ENCODE data around the gene NACAD.

Gene NACAD

DNA sequence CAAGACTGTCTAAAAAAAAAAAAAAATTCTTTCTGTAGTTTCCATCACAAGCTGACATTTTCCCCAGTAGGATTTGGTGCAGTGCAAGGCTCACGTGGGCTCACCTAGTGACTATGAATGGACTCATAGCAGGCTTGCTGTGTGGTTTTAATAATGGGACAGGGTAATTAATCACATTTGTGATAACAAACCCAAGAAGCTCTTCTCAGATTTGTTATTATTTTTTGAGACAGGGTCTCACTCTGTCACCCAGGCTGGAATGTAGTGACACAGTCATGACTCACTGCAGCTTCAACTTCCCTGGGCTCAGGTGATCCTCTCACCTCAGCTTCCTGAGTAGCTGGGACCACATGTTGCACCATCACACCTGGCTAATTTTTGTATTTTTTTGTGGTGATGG, 40.0 kb downstream of the NACAD start:
- no peaks in the 10 kb centered on the region for H3K9me3 ChIP-seq (ENCODE audit: severe bottlenecking)
- H3K27me3 ChIP-seq (ENCODE audit: insufficient read depth, low read depth, severe bottlenecking): no peaks in the 10 kb centered on the region
- TF ChIP-seq CTCF (IDR thresholded peaks at IDR 0.05; ENCODE audit: low read depth, low read length): no peak
- no peaks in the 10 kb centered on the region for H3K36me3 ChIP-seq
- no peak for DNase-seq
- H3K27ac ChIP-seq: no peak overlapping the region
- no peak overlapping the region for H3K4me3 ChIP-seq (ENCODE audit: low read depth, low read length)

GRCh38 chr7:45044338-45044737, 44.4 kb downstream of the NACAD start:
- Histone ChIP-seq H3K27ac (no peak overlapping the region), H3K36me3 (peaks cover 18% of the 10 kb centered on the region), H3K9me3 (ENCODE audit: severe bottlenecking) (no peaks in the 10 kb centered on the region), H3K27me3 (ENCODE audit: insufficient read depth, low read depth, severe bottlenecking) (no peaks in the 10 kb centered on the region), H3K4me3 (ENCODE audit: low read depth, low read length) (no peak overlapping the region)
- TF ChIP-seq CTCF (IDR thresholded peaks at IDR 0.05; ENCODE audit: low read depth, low read length): no peak
- no peak for DNase-seq

DNA sequence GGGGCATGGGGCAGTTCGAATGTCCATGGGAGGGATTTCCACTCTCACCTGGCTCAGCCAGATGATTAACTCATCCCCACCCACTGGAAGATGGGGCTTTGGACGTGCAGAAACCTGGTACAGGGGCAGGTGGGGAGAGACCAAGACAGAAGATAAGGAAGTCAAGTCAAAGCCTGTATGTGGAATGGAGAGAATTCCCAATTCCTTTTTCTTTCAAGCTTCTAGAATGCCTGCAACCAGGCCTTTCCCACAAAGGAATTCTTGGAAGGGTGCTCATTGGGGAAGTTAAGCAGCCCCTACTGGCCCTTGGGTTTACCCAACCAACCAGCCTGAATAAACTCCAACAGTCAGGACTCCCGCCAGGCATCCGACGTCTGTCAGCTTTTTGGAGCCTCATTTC, 49.7 kb downstream of the NACAD start:
- Histone ChIP-seq H3K36me3 (peaks cover 23% of the 10 kb centered on the region), H3K27ac (no peak overlapping the region)
- no peak for DNase-seq

DNA sequence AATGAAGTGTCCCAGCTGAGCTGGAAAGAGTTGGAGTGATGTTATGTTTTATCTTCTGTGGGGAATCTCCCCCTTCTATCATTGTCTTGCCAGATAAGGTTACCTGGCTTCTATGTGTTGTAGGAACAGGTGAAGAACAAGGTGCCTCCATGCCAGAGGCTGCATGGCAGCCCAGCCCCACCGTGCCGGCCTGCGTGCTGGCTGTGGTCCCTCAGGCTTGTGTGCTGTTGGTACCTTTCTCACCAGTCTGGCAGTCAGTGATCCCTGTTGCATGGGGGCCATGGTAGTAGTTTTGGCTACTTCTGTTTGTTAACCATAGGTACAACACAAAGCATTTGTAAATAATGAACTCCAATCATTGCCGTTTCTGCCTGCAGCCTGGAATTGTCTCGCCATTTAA, 50.9 kb downstream of the NACAD start:
- Histone ChIP-seq H3K27me3 (ENCODE audit: insufficient read depth, low read depth, severe bottlenecking) (no peaks in the 10 kb centered on the region), H3K9me3 (ENCODE audit: severe bottlenecking) (no peaks in the 10 kb centered on the region), H3K36me3 (peaks cover 23% of the 10 kb centered on the region), H3K27ac (peak overlapping the region; percentile 56), H3K4me3 (ENCODE audit: low read depth, low read length) (no peak overlapping the region)
- TF ChIP-seq CTCF (IDR thresholded peaks at IDR 0.05; ENCODE audit: low read depth, low read length): no peak
- no peak for DNase-seq

More for the DNA sequence above, 49.7 kb downstream of the NACAD start:
- Histone ChIP-seq H3K27me3 (ENCODE audit: insufficient read depth, low read depth, severe bottlenecking) (no peaks in the 10 kb centered on the region), H3K9me3 (ENCODE audit: severe bottlenecking) (no peaks in the 10 kb centered on the region), H3K4me3 (ENCODE audit: low read depth, low read length) (no peak overlapping the region)
- no peak for TF ChIP-seq CTCF (IDR thresholded peaks at IDR 0.05; ENCODE audit: low read depth, low read length)

DNA sequence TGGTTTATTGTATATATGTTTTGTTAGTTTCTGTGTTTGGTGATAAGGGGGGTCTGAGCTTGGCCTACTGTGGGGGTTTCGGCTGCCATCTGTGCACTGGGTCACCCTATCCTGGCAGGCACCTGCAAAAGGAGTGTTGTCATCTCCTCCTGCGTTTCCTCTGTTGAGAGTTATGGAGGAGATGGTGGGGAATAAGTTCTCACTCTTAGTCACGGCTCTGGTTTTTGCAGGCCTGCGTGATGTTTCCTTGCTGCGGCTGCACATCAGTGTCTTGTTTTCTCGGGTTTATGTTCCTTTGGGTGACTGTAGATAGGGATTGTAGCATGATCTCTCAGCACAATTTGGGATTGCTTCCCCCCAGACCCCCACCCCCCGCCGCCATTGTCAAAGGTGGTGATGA, 52.0 kb downstream of the NACAD start:
- Histone ChIP-seq H3K27me3 (ENCODE audit: insufficient read depth, low read depth, severe bottlenecking) (no peaks in the 10 kb centered on the region), H3K27ac (peak overlapping the region; percentile 56), H3K4me3 (ENCODE audit: low read depth, low read length) (no peak overlapping the region), H3K36me3 (peaks cover 21% of the 10 kb centered on the region), H3K9me3 (ENCODE audit: severe bottlenecking) (no peaks in the 10 kb centered on the region)
- DNase-seq: no peak
- no peak for TF ChIP-seq CTCF (IDR thresholded peaks at IDR 0.05; ENCODE audit: low read depth, low read length)

GRCh38 chr7:45036317-45036716, 52.5 kb downstream of the NACAD start:
- no peak for TF ChIP-seq CTCF (IDR thresholded peaks at IDR 0.05; ENCODE audit: low read depth, low read length)
- Histone ChIP-seq H3K9me3 (ENCODE audit: severe bottlenecking) (no peaks in the 10 kb centered on the region), H3K27ac (peak overlapping the region; percentile 56), H3K36me3 (peaks cover 16% of the 10 kb centered on the region), H3K4me3 (ENCODE audit: low read depth, low read length) (no peak overlapping the region), H3K27me3 (ENCODE audit: insufficient read depth, low read depth, severe bottlenecking) (no peaks in the 10 kb centered on the region)
- no peak for DNase-seq
